Measurements from ENCODE around the gene APEH.

The APEH gene

GRCh38 chr3:49628249-49628648 is 45.9 kb upstream of the APEH start:
- no peak for TF ChIP-seq CTCF (IDR thresholded peaks at IDR 0.05; ENCODE audit: low read depth, low read length, missing control alignments)
- Histone ChIP-seq H3K27ac (no peak overlapping the region), H3K36me3 (replicated peaks) (no peaks in the 10 kb centered on the region), H3K27me3 (replicated peaks) (no peaks in the 10 kb centered on the region), H3K4me3 (ENCODE audit: low read depth, low read length) (no peak overlapping the region)
- DNase-seq: no peak
- in situ Hi-C loops (cut with HindIII; ENCODE audit: low pct_ligation_motif_present, low sequenced_read_pairs): no loop called here

GRCh38 chr3:49629451-49629850 is 44.7 kb upstream of the APEH start:
- no peak overlapping the region for H3K27ac ChIP-seq
- in situ Hi-C loops (cut with HindIII; ENCODE audit: low pct_ligation_motif_present, low sequenced_read_pairs): no loop called here
- no peaks in the 10 kb centered on the region for H3K27me3 ChIP-seq (replicated peaks)
- H3K4me3 ChIP-seq (ENCODE audit: low read depth, low read length): no peak overlapping the region
- TF ChIP-seq CTCF (IDR thresholded peaks at IDR 0.05; ENCODE audit: low read depth, low read length, missing control alignments): no peak
- H3K36me3 ChIP-seq (replicated peaks): no peaks in the 10 kb centered on the region
- DNase-seq: no peak

GRCh38 chr3:49629866-49630265 is 44.3 kb upstream of the APEH start:
- in situ Hi-C loops (cut with HindIII; ENCODE audit: low pct_ligation_motif_present, low sequenced_read_pairs): no loop called here
- no peak overlapping the region for H3K27ac ChIP-seq
- no peaks in the 10 kb centered on the region for H3K36me3 ChIP-seq (replicated peaks)
- DNase-seq: no peak
- no peak for TF ChIP-seq CTCF (IDR thresholded peaks at IDR 0.05; ENCODE audit: low read depth, low read length, missing control alignments)
- no peaks in the 10 kb centered on the region for H3K27me3 ChIP-seq (replicated peaks)
- no peak overlapping the region for H3K4me3 ChIP-seq (ENCODE audit: low read depth, low read length)

GRCh38 chr3:49630784-49631183 is 43.4 kb upstream of the APEH start:
- in situ Hi-C loops (cut with HindIII; ENCODE audit: low pct_ligation_motif_present, low sequenced_read_pairs): no loop called here
- no peak for DNase-seq
- Histone ChIP-seq H3K36me3 (replicated peaks) (no peaks in the 10 kb centered on the region), H3K4me3 (ENCODE audit: low read depth, low read length) (no peak overlapping the region), H3K27ac (no peak overlapping the region), H3K27me3 (replicated peaks) (no peaks in the 10 kb centered on the region)
- TF ChIP-seq CTCF (IDR thresholded peaks at IDR 0.05; ENCODE audit: low read depth, low read length, missing control alignments): no peak

- H3K27ac ChIP-seq: no peak overlapping the region
- no peak for TF ChIP-seq CTCF (IDR thresholded peaks at IDR 0.05; ENCODE audit: low read depth, low read length, missing control alignments)
- no peaks in the 10 kb centered on the region for H3K36me3 ChIP-seq (replicated peaks)
- H3K4me3 ChIP-seq (ENCODE audit: low read depth, low read length): no peak overlapping the region
- in situ Hi-C loops (cut with HindIII; ENCODE audit: low pct_ligation_motif_present, low sequenced_read_pairs): no loop called here
- H3K27me3 ChIP-seq (replicated peaks): no peaks in the 10 kb centered on the region
- no peak for DNase-seq
Measured at GRCh38 chr3:49634736-49635135, 39.4 kb upstream of the APEH start.

GRCh38 chr3:49636883-49637609 is 37.1 kb upstream of the APEH start:
- Histone ChIP-seq H3K27ac (no peak overlapping the region), H3K4me3 (ENCODE audit: low read depth, low read length) (no peak overlapping the region), H3K36me3 (replicated peaks) (no peaks in the 10 kb centered on the region), H3K27me3 (replicated peaks) (no peaks in the 10 kb centered on the region)
- DNase-seq: no peak
- TF ChIP-seq CTCF (IDR thresholded peaks at IDR 0.05; ENCODE audit: low read depth, low read length, missing control alignments): no peak
- in situ Hi-C loops (cut with HindIII; ENCODE audit: low pct_ligation_motif_present, low sequenced_read_pairs): no loop called here
